Stimulated activated memory B cell treated with anti-CD40 and anti-IgM and Interleukin-4, amounts not matched to agents 10 μg/mL and 1 μg/mL and 100 μg/mL, for 72 hours (primary cell): ENCODE data around the gene NUCB1.
A peak's percentile ranks its signal among the peaks of the same experiment; 100 is the strongest.
"Not testable (repeated sequence)": the region's sequence is repeated elsewhere in the genome, so short reads cannot be mapped to it uniquely, and the experiment has no call there.

Experiments used
- ATAC-seq: fragments of 150-1000 bp; cut with Tn5 transposase; 2 replicates; pipeline ENCODE4 v1.10.0; 2021
- H3K27ac Mint-ChIP-seq: one replicate; pipeline ENCODE4 v1.8.0; 2022; ENCODE audit warnings: mild to moderate bottlenecking, mixed read lengths
- H3K27me3 Mint-ChIP-seq: one replicate; pipeline ENCODE4 v1.8.0; 2022; ENCODE audit warnings: mixed read lengths
- H3K36me3 Mint-ChIP-seq: one replicate; pipeline ENCODE4 v1.8.0; 2022; ENCODE audit warnings: mixed read lengths
- H3K4me1 Mint-ChIP-seq: one replicate; pipeline ENCODE4 v1.8.0; 2022; ENCODE audit warnings: mixed read lengths
- H3K4me3 Mint-ChIP-seq: one replicate; pipeline ENCODE4 v1.8.0; 2022; ENCODE audit warnings: mild to moderate bottlenecking, moderate library complexity, mixed read lengths
- H3K9me3 Mint-ChIP-seq: one replicate; pipeline ENCODE4 v1.8.0; 2022; ENCODE audit warnings: mixed read lengths

Gene NUCB1

DNA sequence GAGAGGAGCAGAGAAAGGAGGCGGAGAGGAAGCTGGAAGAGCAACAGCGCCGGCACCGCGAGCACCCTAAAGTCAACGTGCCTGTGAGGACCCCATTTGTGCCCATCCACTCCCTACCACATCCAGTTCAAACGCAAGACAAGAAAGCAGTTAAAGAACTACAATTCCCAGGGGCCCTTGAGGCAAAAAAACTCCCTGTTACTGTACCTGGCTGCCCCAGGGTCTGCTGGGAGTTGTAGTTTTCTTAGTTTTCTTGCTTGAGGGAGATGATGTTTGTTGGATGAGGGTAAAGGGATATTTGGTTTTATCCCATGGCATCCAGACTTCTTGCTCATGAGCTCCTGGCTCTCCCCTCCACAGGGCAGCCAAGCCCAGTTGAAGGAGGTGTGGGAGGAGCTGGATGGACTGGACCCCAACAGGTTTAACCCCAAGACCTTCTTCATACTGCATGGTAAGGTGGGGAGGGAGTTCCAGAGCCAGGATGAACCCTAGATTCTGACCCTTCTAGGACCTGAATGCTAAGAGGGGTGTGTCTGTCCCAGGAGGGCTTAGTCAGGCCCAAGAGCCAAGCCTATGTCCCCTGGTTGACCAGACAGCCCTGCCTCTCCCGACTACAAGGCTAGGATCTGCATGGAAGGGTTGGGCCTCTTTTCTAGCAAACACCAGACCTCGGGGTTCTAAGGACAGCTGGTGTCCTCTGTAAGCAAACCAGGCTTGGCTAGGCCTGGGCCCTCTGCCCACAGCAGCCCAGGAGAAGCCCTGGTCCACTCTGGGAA, 13.2 kb downstream of the NUCB1 start:
- no peaks in the 10 kb centered on the region for H3K9me3 Mint-ChIP-seq
- peaks cover 15% of the 10 kb centered on the region for H3K4me1 Mint-ChIP-seq
- no peaks in the 10 kb centered on the region for H3K27me3 Mint-ChIP-seq
- peaks cover 64% of the 10 kb centered on the region for H3K36me3 Mint-ChIP-seq
- ATAC-seq: peak; percentile 56
- H3K4me3 Mint-ChIP-seq: no peak overlapping the region
- no peak overlapping the region for H3K27ac Mint-ChIP-seq

DNA sequence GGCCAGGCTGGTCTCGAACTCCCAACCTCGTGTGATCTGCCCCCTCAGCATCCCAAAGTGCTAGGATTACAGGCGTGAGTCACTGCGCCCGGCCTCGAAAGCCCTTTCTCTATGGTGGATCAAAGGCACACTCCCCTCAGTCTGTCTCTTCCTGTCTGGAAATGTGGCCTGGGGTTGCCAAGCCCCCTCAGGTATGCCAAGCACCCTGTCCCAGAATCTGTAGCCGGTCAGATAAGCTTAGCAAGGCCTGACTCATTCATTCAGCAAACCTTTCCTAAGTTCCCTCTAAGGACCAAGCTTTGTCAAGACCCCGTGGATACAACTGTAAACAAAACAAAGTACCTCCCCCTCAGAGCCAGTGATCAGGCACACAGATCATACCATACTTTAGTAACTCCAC, 14.1 kb downstream of the NUCB1 start:
- no peak for ATAC-seq
- H3K4me1 Mint-ChIP-seq: peaks cover 20% of the 10 kb centered on the region
- H3K9me3 Mint-ChIP-seq: no peaks in the 10 kb centered on the region
- no peak overlapping the region for H3K4me3 Mint-ChIP-seq
- H3K27ac Mint-ChIP-seq: no peak overlapping the region
- no peaks in the 10 kb centered on the region for H3K27me3 Mint-ChIP-seq
- H3K36me3 Mint-ChIP-seq: peaks cover 67% of the 10 kb centered on the region

DNA sequence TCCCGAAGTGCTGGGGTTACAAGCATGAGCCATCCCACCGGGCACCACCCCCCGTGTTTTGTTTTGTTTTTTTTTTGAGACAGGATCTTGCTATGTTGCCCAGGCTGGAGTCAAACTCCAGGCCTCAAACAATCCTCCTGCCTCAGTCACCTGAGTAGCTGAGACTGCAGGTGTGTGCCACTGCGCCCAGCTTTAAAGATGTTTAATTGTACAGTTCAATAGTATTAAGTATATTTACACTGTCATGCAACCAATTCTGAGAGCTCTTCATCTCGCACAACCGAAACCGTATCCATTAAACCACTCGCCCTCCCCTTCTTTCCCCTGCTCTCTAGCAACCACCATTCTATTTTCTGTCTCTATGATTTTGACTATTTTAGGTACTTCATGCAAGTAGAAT, 15.6 kb downstream of the NUCB1 start:
- no peak for ATAC-seq
- Mint-ChIP-seq H3K27me3 (no peaks in the 10 kb centered on the region), H3K27ac (no peak overlapping the region), H3K4me1 (peaks cover 13% of the 10 kb centered on the region), H3K36me3 (peaks cover 59% of the 10 kb centered on the region), H3K4me3 (no peak overlapping the region), H3K9me3 (no peaks in the 10 kb centered on the region)

DNA sequence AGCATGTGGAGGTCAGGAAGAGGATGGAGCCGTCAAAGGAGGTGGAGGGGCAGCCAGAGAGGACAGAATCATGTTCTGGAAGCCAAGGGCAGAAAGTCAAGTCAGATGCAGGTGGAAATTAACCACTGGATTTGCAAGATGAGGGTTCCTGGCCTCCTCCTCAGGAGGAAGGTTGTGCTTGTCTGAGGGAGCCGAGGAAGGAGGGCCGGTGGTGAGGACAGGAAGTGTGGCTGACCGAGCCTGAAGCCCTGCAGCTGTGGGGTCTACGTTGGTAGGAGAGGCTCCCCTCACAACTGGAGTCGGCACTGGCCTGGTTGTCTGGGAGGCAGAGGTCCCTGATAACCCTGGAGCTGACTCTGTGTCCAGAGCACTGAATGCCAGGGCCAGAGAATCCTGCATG, 18.0 kb downstream of the NUCB1 start:
- H3K27ac Mint-ChIP-seq: peak overlapping the region; percentile 83
- peaks cover 55% of the 10 kb centered on the region for H3K36me3 Mint-ChIP-seq
- no peaks in the 10 kb centered on the region for H3K27me3 Mint-ChIP-seq
- peaks cover 13% of the 10 kb centered on the region for H3K4me1 Mint-ChIP-seq
- H3K4me3 Mint-ChIP-seq: no peak overlapping the region
- H3K9me3 Mint-ChIP-seq: no peaks in the 10 kb centered on the region
- peak; percentile 12 for ATAC-seq

DNA sequence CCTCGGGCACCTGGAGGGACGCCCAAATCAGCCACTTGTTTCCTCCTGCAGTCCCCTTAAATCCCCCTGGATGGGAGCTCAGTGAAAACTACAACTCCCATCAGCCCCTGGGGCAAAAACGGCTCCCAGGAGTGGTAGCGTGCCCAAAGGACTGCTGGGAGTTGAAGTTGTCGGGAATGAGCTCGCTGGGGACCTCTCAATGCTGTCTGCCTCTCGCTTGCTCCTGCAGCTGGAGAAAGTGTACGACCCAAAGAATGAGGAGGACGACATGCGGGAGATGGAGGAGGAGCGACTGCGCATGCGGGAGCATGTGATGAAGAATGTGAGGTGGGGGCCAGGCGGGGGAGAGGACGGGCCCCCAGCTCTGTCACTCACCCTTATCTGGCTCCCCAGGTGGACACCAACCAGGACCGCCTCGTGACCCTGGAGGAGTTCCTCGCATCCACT, 18.7 kb downstream of the NUCB1 start:
- no peak for ATAC-seq
- Mint-ChIP-seq H3K27ac (peak overlapping the region; percentile 83), H3K27me3 (no peaks in the 10 kb centered on the region), H3K4me3 (no peak overlapping the region), H3K36me3 (peaks cover 55% of the 10 kb centered on the region), H3K4me1 (peaks cover 13% of the 10 kb centered on the region), H3K9me3 (no peaks in the 10 kb centered on the region)

DNA sequence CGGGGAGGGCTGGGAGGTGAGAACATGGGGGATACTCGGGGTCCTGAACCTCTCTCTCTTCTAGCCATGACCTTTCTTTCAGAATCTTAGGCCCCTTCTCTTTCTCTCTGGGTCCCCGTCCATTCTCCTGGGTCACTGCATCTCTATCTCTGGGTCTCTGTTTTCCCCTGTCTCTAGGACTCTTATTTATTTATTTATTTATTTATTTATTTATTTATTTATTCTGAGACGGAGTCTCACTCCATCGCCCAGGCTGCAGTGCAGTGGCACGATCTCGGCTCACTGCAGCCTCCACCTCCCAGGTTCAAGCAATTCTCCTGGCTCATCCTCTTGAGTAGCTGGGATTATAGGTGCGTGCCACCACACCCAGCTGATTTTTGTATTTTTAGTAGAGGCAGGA, 19.2 kb downstream of the NUCB1 start:
- H3K27me3 Mint-ChIP-seq, H3K27ac Mint-ChIP-seq, H3K9me3 Mint-ChIP-seq, ATAC-seq, H3K4me3 Mint-ChIP-seq: not testable (repeated sequence)
- peaks cover 50% of the 10 kb centered on the region for H3K36me3 Mint-ChIP-seq
- H3K4me1 Mint-ChIP-seq: peaks cover 13% of the 10 kb centered on the region

DNA sequence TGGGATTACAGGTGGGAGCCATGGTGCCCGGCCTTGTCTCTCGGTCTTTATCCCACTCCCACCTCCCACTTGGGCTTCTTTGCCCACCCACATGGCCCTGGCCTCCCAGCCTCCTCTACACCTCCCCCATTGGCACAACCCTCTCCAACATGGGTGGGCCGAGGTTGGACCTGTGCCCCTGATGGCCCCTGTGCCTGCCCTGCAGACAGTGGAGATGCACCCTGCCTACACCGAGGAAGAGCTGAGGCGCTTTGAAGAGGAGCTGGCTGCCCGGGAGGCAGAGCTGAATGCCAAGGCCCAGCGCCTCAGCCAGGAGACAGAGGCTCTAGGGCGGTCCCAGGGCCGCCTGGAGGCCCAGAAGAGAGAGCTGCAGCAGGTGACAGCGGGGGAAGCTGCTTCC, 20.8 kb downstream of the NUCB1 start:
- Mint-ChIP-seq H3K27me3 (no peaks in the 10 kb centered on the region), H3K4me3 (no peak overlapping the region), H3K27ac (no peak overlapping the region), H3K36me3 (peaks cover 44% of the 10 kb centered on the region), H3K4me1 (peaks cover 13% of the 10 kb centered on the region), H3K9me3 (no peaks in the 10 kb centered on the region)
- no peak for ATAC-seq

DNA sequence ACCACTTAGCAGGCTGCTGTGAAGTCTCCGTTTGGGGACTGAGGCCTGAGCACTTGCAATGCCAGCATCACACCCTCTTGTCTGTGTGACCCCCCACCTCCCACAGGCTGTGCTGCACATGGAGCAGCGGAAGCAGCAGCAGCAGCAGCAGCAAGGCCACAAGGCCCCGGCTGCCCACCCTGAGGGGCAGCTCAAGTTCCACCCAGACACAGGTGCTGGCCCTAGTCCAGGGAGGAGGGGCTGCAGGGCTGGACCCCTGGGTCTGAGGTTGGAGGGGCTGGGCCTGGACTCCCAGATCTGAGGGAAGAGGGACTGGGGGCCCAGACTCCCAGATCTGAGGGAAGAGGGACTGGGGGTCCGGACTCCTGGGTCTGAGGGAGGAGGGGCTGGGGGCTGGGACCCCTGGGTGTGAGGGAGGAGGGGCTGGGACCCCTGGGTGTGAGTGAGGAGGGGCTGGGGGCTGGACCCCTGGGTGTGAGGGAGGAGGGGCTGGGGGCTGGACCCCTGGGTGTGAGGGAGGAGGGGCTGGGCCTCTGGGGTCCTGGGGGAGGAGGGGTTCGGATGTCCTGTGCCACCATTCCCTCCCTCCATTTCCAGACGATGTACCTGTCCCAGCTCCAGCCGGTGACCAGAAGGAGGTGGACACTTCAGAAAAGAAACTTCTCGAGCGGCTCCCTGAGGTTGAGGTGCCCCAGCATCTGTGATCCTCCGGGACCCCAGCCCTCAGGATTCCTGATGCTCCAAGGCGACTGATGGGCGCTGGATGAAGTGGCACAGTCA, 21.8 kb downstream of the NUCB1 start:
- peak; percentile 50 for ATAC-seq
- peaks cover 40% of the 10 kb centered on the region for H3K36me3 Mint-ChIP-seq
- H3K4me3 Mint-ChIP-seq: no peak overlapping the region
- no peak overlapping the region for H3K27ac Mint-ChIP-seq
- peaks cover 13% of the 10 kb centered on the region for H3K4me1 Mint-ChIP-seq
- H3K27me3 Mint-ChIP-seq: no peaks in the 10 kb centered on the region
- no peaks in the 10 kb centered on the region for H3K9me3 Mint-ChIP-seq

DNA sequence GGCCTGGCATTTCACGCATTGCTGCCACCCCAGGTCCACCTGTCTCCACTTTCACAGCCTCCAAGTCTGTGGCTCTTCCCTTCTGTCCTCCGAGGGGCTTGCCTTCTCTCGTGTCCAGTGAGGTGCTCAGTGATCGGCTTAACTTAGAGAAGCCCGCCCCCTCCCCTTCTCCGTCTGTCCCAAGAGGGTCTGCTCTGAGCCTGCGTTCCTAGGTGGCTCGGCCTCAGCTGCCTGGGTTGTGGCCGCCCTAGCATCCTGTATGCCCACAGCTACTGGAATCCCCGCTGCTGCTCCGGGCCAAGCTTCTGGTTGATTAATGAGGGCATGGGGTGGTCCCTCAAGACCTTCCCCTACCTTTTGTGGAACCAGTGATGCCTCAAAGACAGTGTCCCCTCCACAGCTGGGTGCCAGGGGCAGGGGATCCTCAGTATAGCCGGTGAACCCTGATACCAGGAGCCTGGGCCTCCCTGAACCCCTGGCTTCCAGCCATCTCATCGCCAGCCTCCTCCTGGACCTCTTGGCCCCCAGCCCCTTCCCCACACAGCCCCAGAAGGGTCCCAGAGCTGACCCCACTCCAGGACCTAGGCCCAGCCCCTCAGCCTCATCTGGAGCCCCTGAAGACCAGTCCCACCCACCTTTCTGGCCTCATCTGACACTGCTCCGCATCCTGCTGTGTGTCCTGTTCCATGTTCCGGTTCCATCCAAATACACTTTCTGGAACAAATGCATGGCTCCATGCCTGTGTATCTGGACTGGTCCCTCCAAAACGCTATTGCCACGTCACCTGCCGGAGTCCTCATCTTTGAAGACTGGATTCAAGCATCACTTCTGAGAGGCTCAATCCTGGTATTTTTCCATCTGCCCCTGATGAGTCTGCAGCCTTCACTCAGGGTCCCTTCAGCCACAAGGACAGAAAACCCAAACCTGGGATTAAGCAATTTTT, 22.7 kb downstream of the NUCB1 start:
- Mint-ChIP-seq H3K4me1 (peaks cover 9% of the 10 kb centered on the region), H3K4me3 (no peak overlapping the region), H3K27me3 (no peaks in the 10 kb centered on the region), H3K9me3 (no peaks in the 10 kb centered on the region), H3K36me3 (peaks cover 37% of the 10 kb centered on the region), H3K27ac (peak overlapping the region; percentile 13)
- no peak for ATAC-seq

DNA sequence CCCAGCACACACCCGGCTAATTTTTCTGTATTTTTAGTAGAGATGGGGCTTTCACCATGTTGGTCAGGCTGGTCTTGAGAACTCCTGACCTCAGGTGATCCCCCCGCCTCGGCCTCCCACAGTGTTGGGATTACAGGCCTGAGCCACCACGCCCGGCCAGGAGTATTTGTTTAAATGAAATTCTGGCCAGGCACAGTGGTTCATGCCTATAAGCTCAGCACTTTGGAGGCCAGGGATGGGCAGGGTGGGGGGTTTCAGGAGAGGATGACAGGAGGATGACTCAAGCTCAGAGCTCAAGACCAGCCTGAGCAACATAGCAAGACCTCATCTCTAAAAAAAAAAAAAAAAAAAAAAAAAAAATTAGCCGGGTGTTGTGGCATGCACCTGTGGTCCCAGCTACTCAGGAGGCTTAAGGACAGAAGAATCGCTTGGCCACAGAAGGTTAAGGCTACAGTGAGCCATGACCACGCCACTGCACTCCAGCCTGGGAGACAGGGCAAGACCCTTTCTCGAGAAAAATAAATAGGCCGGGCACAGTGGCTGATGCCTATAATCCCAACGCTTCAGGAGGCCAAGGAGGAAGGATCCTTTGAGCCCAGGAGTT, 25.2 kb downstream of the NUCB1 start:
- H3K4me3 Mint-ChIP-seq: no peak overlapping the region
- no peak overlapping the region for H3K27ac Mint-ChIP-seq
- no peak for ATAC-seq
- no peaks in the 10 kb centered on the region for H3K4me1 Mint-ChIP-seq
- H3K36me3 Mint-ChIP-seq: peaks cover 21% of the 10 kb centered on the region
- no peaks in the 10 kb centered on the region for H3K9me3 Mint-ChIP-seq
- H3K27me3 Mint-ChIP-seq: no peaks in the 10 kb centered on the region

DNA sequence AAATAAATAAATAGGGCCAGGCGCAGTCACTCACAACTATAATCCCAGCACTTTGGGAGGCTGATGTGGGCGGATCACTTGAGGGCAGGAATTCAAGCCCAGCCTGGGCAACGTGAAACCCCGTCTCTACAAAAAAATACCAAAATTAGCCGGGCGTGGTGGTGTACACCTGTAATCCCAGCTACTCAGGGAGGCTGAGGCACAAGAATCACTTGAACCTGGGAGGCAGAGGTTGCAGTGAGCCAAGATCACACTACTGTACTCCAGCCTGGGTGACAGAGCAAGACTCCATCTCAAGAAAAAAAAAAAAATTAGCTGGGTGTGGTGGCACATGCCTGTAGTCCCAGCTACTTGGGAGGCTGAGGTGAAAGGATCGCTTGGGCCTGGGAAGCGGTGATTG, 25.8 kb downstream of the NUCB1 start:
- H3K4me3 Mint-ChIP-seq, H3K9me3 Mint-ChIP-seq, H3K4me1 Mint-ChIP-seq, H3K27me3 Mint-ChIP-seq, ATAC-seq, H3K27ac Mint-ChIP-seq: not testable (repeated sequence)
- peaks cover 19% of the 10 kb centered on the region for H3K36me3 Mint-ChIP-seq

DNA sequence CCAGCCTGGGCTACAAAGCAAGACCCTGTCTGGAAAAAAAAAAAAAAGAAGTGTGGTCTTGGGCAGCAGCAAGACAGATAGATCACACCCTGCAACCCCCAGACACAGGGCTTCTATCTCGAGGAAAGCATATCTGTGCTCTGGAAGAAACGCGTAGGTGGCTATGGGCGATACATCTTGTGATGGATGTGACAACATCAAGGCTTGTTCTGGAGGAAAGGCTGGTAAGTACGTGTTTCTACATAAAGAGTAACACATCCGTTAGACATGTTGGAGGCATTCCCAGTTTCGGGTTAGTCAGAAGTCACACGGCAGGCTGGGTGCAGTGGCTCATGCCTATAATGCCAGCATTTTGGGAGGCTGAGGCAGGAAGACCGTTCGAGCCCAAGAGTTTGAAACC, 26.8 kb downstream of the NUCB1 start:
- Mint-ChIP-seq H3K36me3 (peaks cover 11% of the 10 kb centered on the region), H3K9me3 (no peaks in the 10 kb centered on the region), H3K4me3 (no peak overlapping the region), H3K27me3 (no peaks in the 10 kb centered on the region), H3K27ac (no peak overlapping the region), H3K4me1 (no peaks in the 10 kb centered on the region)
- no peak for ATAC-seq

DNA sequence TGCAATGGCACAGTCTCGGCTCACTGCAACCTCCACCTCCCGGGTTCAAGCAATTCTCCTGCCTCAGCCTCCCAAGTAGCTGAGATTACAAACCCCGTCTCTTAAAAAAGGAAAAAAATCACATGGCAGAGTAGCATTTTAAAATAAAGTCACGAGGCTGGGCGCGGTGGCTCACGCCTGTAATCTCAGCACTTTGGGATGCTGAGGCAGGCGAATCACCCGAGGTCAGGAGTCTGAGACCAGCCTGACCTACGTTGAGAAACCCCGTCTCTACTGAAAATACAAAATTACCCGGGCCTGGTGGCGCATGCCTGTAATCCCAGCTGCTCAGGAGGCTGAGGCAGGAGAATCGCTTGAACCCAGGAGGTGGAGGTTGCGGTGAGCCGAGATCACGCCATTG, 27.6 kb downstream of the NUCB1 start:
- not testable (repeated sequence) for H3K9me3 Mint-ChIP-seq, H3K36me3 Mint-ChIP-seq, ATAC-seq, H3K27me3 Mint-ChIP-seq, H3K4me3 Mint-ChIP-seq, H3K27ac Mint-ChIP-seq, H3K4me1 Mint-ChIP-seq

DNA sequence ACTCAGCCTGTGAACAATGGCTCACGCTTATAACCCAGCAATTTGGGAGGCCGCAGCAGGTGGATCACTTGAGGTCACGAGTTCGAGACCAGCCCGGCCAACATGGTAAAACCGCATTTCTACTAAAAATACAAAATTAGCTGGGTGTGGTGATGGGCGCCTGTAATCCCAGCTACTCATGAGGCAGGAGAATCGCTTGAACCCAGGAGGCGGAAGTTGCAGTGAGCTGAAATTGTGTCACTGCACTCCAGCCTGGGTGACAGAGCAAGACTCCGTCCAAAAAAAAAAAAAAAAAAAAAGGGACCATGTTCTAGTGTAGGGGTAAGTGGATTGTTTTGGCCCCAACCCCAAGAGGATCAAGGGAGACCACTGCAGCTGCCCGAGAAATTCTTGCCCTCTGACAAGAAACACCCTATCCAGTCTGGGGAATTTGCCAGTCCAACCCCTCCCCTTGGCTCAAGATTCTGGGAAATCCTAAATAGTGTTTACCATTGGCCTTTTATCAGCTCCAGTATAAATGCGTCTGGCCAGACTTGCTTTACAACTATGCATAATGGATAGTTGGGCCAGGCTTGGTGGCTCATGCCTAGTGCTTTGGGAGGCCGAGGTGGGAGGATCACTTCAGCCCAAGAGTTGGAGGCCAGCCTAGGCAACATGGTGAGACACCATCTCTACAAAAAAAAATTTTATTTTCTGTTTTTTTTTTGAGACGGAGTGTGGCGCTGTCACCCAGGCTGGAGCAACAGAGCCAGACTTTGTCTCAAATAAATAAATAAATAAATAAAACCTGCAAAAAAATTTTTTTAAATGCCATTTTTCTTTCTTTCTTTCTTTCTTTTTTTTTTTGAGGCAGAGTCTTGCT, 28.3 kb downstream of the NUCB1 start:
- Mint-ChIP-seq H3K4me1 (peaks cover 5% of the 10 kb centered on the region), H3K36me3 (peaks cover under 1% of the 10 kb centered on the region), H3K9me3 (no peaks in the 10 kb centered on the region), H3K4me3 (no peak overlapping the region), H3K27ac (no peak overlapping the region), H3K27me3 (no peaks in the 10 kb centered on the region)
- ATAC-seq: no peak
